Measurements from ENCODE around the gene ATXN7L1. TPM values are rescaled to one million over a fixed set of nuclear protein-coding genes. Genes with fewer than 3 reads are reported as not detected.

ATXN7L1 gene
- total RNA-seq, 1 experiment from 2014 or later: 24.3 TPM

DNA sequence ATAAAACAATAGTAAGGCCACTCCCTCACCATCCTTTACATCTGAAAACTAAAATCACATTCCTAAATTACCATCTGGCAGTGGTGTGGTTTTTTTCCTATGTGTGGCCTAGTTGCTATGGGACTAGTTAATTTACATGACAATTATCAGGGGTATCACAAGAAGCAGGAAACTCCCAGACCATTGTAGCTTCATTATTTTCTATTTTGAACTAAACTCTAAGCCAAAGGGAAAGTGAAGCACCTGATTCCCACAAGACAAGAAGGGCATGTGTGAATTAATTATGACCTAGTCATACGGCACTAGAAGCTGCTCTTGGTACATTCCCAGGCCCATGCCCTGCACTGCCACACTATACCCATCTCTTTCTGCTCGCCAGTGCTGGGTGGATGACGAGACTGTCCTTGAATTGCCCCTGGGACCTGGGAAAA, 103.4 kb downstream of the ATXN7L1 start:
- Histone ChIP-seq H2BK120ac (ENCODE audit: low read depth, low read length, poor library complexity, severe bottlenecking) (peak overlapping the region; percentile 87), H3K9ac (ENCODE audit: extremely low read depth, insufficient read length, low read length) (peak overlapping the region; percentile 45), H2BK5ac (ENCODE audit: insufficient read length, low read length) (peak overlapping the region; percentile 92), H3K14ac (ENCODE audit: insufficient read depth, low read length) (peak overlapping the region; percentile 93), H4K20me1 (ENCODE audit: control insufficient read depth, insufficient read depth, insufficient read length) (no peaks in the 10 kb centered on the region), H3K18ac (ENCODE audit: insufficient read length, low read depth, low read length) (peak overlapping the region; percentile 99), H3K4me1 (ENCODE audit: insufficient read depth, low read length) (peaks cover 24% of the 10 kb centered on the region), H3K27ac (ENCODE audit: insufficient read length, low read depth, low read length) (peak overlapping the region; percentile 99), H4K5ac (ENCODE audit: insufficient read length, low read depth, low read length) (peak overlapping the region; percentile 93), H3K56ac (ENCODE audit: insufficient read length, low read depth, low read length) (peak overlapping the region; percentile 67), H3K27me3 (ENCODE audit: insufficient read depth, low read length) (no peaks in the 10 kb centered on the region), H3K79me1 (ENCODE audit: insufficient read depth, low read depth, low read length, poor library complexity, severe bottlenecking) (no peaks in the 10 kb centered on the region), H3K4ac (ENCODE audit: low read depth, low read length) (peak overlapping the region; percentile 91; the same call in 1 of the 2 replicates), H3K79me2 (ENCODE audit: insufficient read depth, low read length) (no peaks in the 10 kb centered on the region), H3K4me2 (ENCODE audit: insufficient read depth, insufficient read length, low read length) (peak overlapping the region; percentile 36), H3K23ac (ENCODE audit: insufficient read length, low read depth, low read length) (peak overlapping the region; percentile 14), H3T11ph (ENCODE audit: low read length) (peak overlapping the region; percentile 93), H4K8ac (replicated peaks; ENCODE audit: insufficient read length, low read depth, low read length) (no peak overlapping the region), H3K23me2 (ENCODE audit: insufficient read length, low read depth, low read length, poor library complexity, severe bottlenecking) (no peaks in the 10 kb centered on the region), H2AFZ (ENCODE audit: low read length) (no peak overlapping the region), H2BK20ac (ENCODE audit: low read depth, low read length, poor library complexity, severe bottlenecking) (peak overlapping the region; percentile 95), H4K91ac (ENCODE audit: insufficient read length, low read depth, low read length) (peak overlapping the region; percentile 87), H2BK12ac (ENCODE audit: insufficient read length, low read depth, low read length) (peak overlapping the region; percentile 100), H2BK15ac (ENCODE audit: low read depth, low read length) (no peak overlapping the region), H2AK5ac (ENCODE audit: insufficient read length, low read length) (peak overlapping the region; percentile 86), H3K9me3 (ENCODE audit: control insufficient read depth, low read depth, low read length) (no peaks in the 10 kb centered on the region)
- peak overlapping the region in 1 of 2 experiments; percentile 10; a peak in 3 of 5 replicates for H3K4me3 Mint-ChIP-seq
- peaks cover 0 to 5% (median 0%) of the 10 kb centered on the region in 3 experiments; a peak in 3 of 7 replicates for H3K36me3 Mint-ChIP-seq (ENCODE audit: insufficient read depth in 1 of 3, low read depth in 3 of 3)
- TF ChIP-seq, protein P1, sequence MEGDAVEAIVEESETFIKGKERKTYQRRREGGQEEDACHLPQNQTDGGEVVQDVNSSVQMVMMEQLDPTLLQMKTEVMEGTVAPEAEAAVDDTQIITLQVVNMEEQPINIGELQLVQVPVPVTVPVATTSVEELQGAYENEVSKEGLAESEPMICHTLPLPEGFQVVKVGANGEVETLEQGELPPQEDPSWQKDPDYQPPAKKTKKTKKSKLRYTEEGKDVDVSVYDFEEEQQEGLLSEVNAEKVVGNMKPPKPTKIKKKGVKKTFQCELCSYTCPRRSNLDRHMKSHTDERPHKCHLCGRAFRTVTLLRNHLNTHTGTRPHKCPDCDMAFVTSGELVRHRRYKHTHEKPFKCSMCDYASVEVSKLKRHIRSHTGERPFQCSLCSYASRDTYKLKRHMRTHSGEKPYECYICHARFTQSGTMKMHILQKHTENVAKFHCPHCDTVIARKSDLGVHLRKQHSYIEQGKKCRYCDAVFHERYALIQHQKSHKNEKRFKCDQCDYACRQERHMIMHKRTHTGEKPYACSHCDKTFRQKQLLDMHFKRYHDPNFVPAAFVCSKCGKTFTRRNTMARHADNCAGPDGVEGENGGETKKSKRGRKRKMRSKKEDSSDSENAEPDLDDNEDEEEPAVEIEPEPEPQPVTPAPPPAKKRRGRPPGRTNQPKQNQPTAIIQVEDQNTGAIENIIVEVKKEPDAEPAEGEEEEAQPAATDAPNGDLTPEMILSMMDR (conservative IDR thresholded peaks at IDR 0.05): no peak
- WGBS (ENCODE audit: extremely low coverage, insufficient read length, low lambda C conversion rate): no CpG with 5 or more reads among the region's 3 CpGs
- peaks cover 8% of the 10 kb centered on the region for H3K27me3 Mint-ChIP-seq (ENCODE audit: low read depth)
- no peaks in the 10 kb centered on the region; a peak in 1 of 5 replicates for H3K9me3 Mint-ChIP-seq
- peak overlapping the region; percentile 94 to 99 (median 96) for H3K27ac Mint-ChIP-seq
- H3K4me1 Mint-ChIP-seq: peaks cover 79 to 81% of the 10 kb centered on the region in 2 experiments
- peak; percentile 57 for DNase-seq
